ENCODE data around the gene NIPAL4. TPM values are rescaled to one million over a fixed set of nuclear protein-coding genes. Genes with fewer than 3 reads are reported as not detected.
A peak's percentile ranks its signal among the peaks of the same experiment; 100 is the strongest.
"Not testable (repeated sequence)": the region's sequence is repeated elsewhere in the genome, so short reads cannot be mapped to it uniquely, and the experiment has no call there.

NIPAL4 gene
- not detected in 2 replicates for total RNA-seq (ENCODE audit: low replicate concordance)

- Mint-ChIP-seq H3K27ac (no peak within 1 kb of the TSS), H3K9me3 (no peaks in the 10 kb centered on the region), H3K27me3 (ENCODE audit: insufficient read depth, low read depth) (peaks cover 26% of the 10 kb centered on the region), H3K36me3 (peaks cover 2% of the 10 kb centered on the region), H3K4me1 (peaks cover 26% of the 10 kb centered on the region), H3K4me3 (peak within 1 kb of the TSS; percentile 76)
- Histone ChIP-seq H3K27ac (no peak within 1 kb of the TSS), H3K9ac (no peak within 1 kb of the TSS), H4K20me1 (ENCODE audit: low read depth) (no peaks in the 10 kb centered on the region), H3F3A (ENCODE audit: low read depth) (peaks cover 9% of the 10 kb centered on the region), H3K79me2 (ENCODE audit: low read depth) (no peaks in the 10 kb centered on the region), H3K4me3 (peak within 1 kb of the TSS; percentile 66), H3K36me3 (no peaks in the 10 kb centered on the region), H2AFZ (replicated peaks) (peak within 1 kb of the TSS; percentile 94), H3K9me3 (ENCODE audit: low read depth) (no peaks in the 10 kb centered on the region), H3K4me1 (peaks cover 17% of the 10 kb centered on the region), H3K27me3 (peaks cover 59% of the 10 kb centered on the region), H3K4me2 (peak within 1 kb of the TSS; percentile 96)
- TF ChIP-seq CTCF (IDR thresholded peaks at IDR 0.05): no peak
- TF ChIP-seq EZH2 (IDR thresholded peaks at IDR 0.05): peak; percentile 72
- TF ChIP-seq EZH2phosphoT487 (IDR thresholded peaks at IDR 0.05): peak; percentile 74
- DNase-seq (ENCODE audit: low spot score): peak; percentile 55
Measured at GRCh38 chr5:157459715-157460599, at the start of gene NIPAL4. TSS of gene NIPAL4 (plus strand) at chr5:157460213. CDS start at chr5:157460321, 108 bp downstream.

GRCh38 chr5:157415838-157416237, 44.2 kb upstream of the NIPAL4 start:
- H3K36me3 Mint-ChIP-seq: peaks cover 4% of the 10 kb centered on the region
- H3K4me1 Mint-ChIP-seq: no peaks in the 10 kb centered on the region
- no peak overlapping the region for H3K4me3 Mint-ChIP-seq
- no peak for DNase-seq (ENCODE audit: low spot score)
- no peak overlapping the region for H3K9ac ChIP-seq
- H3K36me3 ChIP-seq: no peaks in the 10 kb centered on the region
- H3K79me2 ChIP-seq (ENCODE audit: low read depth): no peaks in the 10 kb centered on the region
- H3K9me3 ChIP-seq (ENCODE audit: low read depth): no peaks in the 10 kb centered on the region
- no peak for TF ChIP-seq EZH2phosphoT487 (IDR thresholded peaks at IDR 0.05)
- no peak for TF ChIP-seq EZH2 (IDR thresholded peaks at IDR 0.05)
- no peak for TF ChIP-seq CTCF (IDR thresholded peaks at IDR 0.05)
- no peak overlapping the region for H3K4me3 ChIP-seq
- H3K27ac Mint-ChIP-seq: no peak overlapping the region
- H3K27me3 Mint-ChIP-seq (ENCODE audit: insufficient read depth, low read depth): no peaks in the 10 kb centered on the region
- H3K27me3 ChIP-seq: no peaks in the 10 kb centered on the region
- H3K9me3 Mint-ChIP-seq: peaks cover 28% of the 10 kb centered on the region
- H3K4me1 ChIP-seq: no peaks in the 10 kb centered on the region
- no peaks in the 10 kb centered on the region for H3F3A ChIP-seq (ENCODE audit: low read depth)
- no peak overlapping the region for H3K27ac ChIP-seq
- H2AFZ ChIP-seq (replicated peaks): no peak overlapping the region
- H4K20me1 ChIP-seq (ENCODE audit: low read depth): no peaks in the 10 kb centered on the region
- no peak overlapping the region for H3K4me2 ChIP-seq

GRCh38 chr5:157419521-157419920, 40.5 kb upstream of the NIPAL4 start:
- H3K4me3 Mint-ChIP-seq; H3K9ac ChIP-seq; H2AFZ ChIP-seq (replicated peaks); H3F3A ChIP-seq (ENCODE audit: low read depth); H4K20me1 ChIP-seq (ENCODE audit: low read depth); H3K36me3 Mint-ChIP-seq; H3K27me3 ChIP-seq; DNase-seq (ENCODE audit: low spot score); H3K4me2 ChIP-seq; H3K27me3 Mint-ChIP-seq (ENCODE audit: insufficient read depth, low read depth); H3K9me3 ChIP-seq (ENCODE audit: low read depth); H3K4me1 ChIP-seq; H3K27ac ChIP-seq; H3K27ac Mint-ChIP-seq; H3K36me3 ChIP-seq; H3K79me2 ChIP-seq (ENCODE audit: low read depth); H3K4me1 Mint-ChIP-seq; H3K4me3 ChIP-seq: not testable (repeated sequence)
- peaks cover 28% of the 10 kb centered on the region for H3K9me3 Mint-ChIP-seq

- H3K79me2 ChIP-seq (ENCODE audit: low read depth); H3K9ac ChIP-seq; H3K9me3 ChIP-seq (ENCODE audit: low read depth); H3K36me3 Mint-ChIP-seq; H3K4me1 Mint-ChIP-seq; H3K27ac Mint-ChIP-seq; H3F3A ChIP-seq (ENCODE audit: low read depth); H3K4me2 ChIP-seq; DNase-seq (ENCODE audit: low spot score); H3K27ac ChIP-seq; H3K4me3 ChIP-seq; H3K4me3 Mint-ChIP-seq; H2AFZ ChIP-seq (replicated peaks); H3K36me3 ChIP-seq; H3K27me3 ChIP-seq; H3K27me3 Mint-ChIP-seq (ENCODE audit: insufficient read depth, low read depth); H3K4me1 ChIP-seq; H4K20me1 ChIP-seq (ENCODE audit: low read depth): not testable (repeated sequence)
- peaks cover 12% of the 10 kb centered on the region for H3K9me3 Mint-ChIP-seq
Measured at GRCh38 chr5:157429920-157430319, 30.1 kb upstream of the NIPAL4 start.

Data from neural progenitor cell (in vitro differentiated cells).